Neural cell (in vitro differentiated cells): ENCODE results near the gene FKBP10. TPM values are rescaled to one million over a fixed set of nuclear protein-coding genes. Genes with fewer than 3 reads are reported as not detected.

ENCODE experiments used
- H2AFZ ChIP-seq: fragments of 200-600, 300-800 bp; sonication (generic), shearing (Covaris generic); 2 replicates; pipeline ENCODE4 v1.6.0; 2014; ENCODE audit warnings: low read depth, mild to moderate bottlenecking, antibody characterized with exemption, low read length, moderate library complexity
- H3F3A ChIP-seq: fragments of 200-600 bp; shearing (Covaris generic); 2 replicates; pipeline ENCODE4 v1.6.1; 2016; ENCODE audit warnings: mild to moderate bottlenecking, moderate library complexity, mixed read lengths, antibody characterized with exemption, low read length; ENCODE audit not compliant: insufficient read depth, poor library complexity, severe bottlenecking
- H3K27ac ChIP-seq: fragments of 200-600, 300-800 bp; sonication (generic), shearing (Covaris generic); 2 replicates; pipeline ENCODE4 v1.5.1; 2014; ENCODE audit warnings: mild to moderate bottlenecking, low read length, moderate library complexity
- H3K27me3 ChIP-seq: fragments of 300-800, 200-600 bp; sonication (generic), shearing (Covaris generic); 2 replicates; pipeline ENCODE4 v1.6.0; 2014; ENCODE audit warnings: mild to moderate bottlenecking, low read depth, low read length, moderate library complexity; ENCODE audit not compliant: insufficient read depth
- H3K36me3 ChIP-seq: fragments of 300-800, 200-600 bp; sonication (generic), shearing (Covaris generic); 2 replicates; pipeline ENCODE4 v1.5.1; 2014; ENCODE audit warnings: mild to moderate bottlenecking, antibody characterized with exemption, low read length, moderate library complexity; ENCODE audit not compliant: insufficient read depth
- H3K4me2 ChIP-seq: fragments of 300-800, 200-600 bp; sonication (generic), shearing (Covaris generic); 2 replicates; pipeline ENCODE4 v1.6.0; 2014; ENCODE audit warnings: mild to moderate bottlenecking, low read length
- H3K4me3 ChIP-seq: fragments of 300-800, 200-600 bp; sonication (generic), shearing (Covaris generic); 2 replicates; pipeline ENCODE4 v1.5.1; 2014; ENCODE audit warnings: mild to moderate bottlenecking, low read length, moderate library complexity
- H3K79me2 ChIP-seq: fragments of 200-600 bp; shearing (Covaris generic); replicated peaks from 2 replicates; pipeline ENCODE4 v1.6.0; 2014; ENCODE audit warnings: mild to moderate bottlenecking, low read length, moderate library complexity; ENCODE audit not compliant: insufficient read depth
- H3K9ac ChIP-seq: fragments of 300-800, 200-600 bp; sonication (generic), shearing (Covaris generic); 2 replicates; pipeline ENCODE4 v1.6.1; 2016; ENCODE audit warnings: mild to moderate bottlenecking, low read length, mixed read lengths
- H3K9me2 ChIP-seq: fragments of 200-600 bp; shearing (Covaris generic); 2 replicates; pipeline ENCODE4 v1.6.1; 2016; ENCODE audit warnings: mild to moderate bottlenecking, low read length, mixed read lengths; ENCODE audit not compliant: insufficient read depth
- H3K9me3 ChIP-seq: fragments of 200-600, 300-800 bp; sonication (generic), shearing (Covaris generic); 2 replicates; pipeline ENCODE4 v1.6.1; 2016; ENCODE audit warnings: mild to moderate bottlenecking, mixed run types, low read length, moderate library complexity, mixed read lengths
- H4K20me1 ChIP-seq: fragments of 200-600 bp; shearing (Covaris generic); 2 replicates; pipeline ENCODE4 v1.6.1; 2016; ENCODE audit warnings: mild to moderate bottlenecking, mixed run types; ENCODE audit not compliant: insufficient read depth
- CTCF ChIP-seq: fragments of 450-650 bp; IDR thresholded peaks from 2 replicates; pipeline ENCODE4 v1.5.1; 2014; ENCODE audit warnings: antibody characterized with exemption, mild to moderate bottlenecking, moderate library complexity; ENCODE audit not compliant: poor library complexity, severe bottlenecking
- EP300 ChIP-seq: fragments of 450-650 bp; conservative IDR thresholded peaks from 2 replicates; pipeline ENCODE4 v1.6.1; 2014; ENCODE audit warnings: antibody characterized with exemption, mild to moderate bottlenecking, moderate library complexity; ENCODE audit not compliant: poor library complexity, severe bottlenecking
- EZH2 ChIP-seq: fragments of 200-600, 300-800 bp; shearing (Covaris generic), sonication (generic); IDR thresholded peaks from 2 replicates; pipeline ENCODE4 v1.6.1; 2014; ENCODE audit warnings: antibody characterized with exemption, low read length, borderline replicate concordance, mild to moderate bottlenecking; ENCODE audit not compliant: insufficient read depth, poor library complexity, severe bottlenecking
- MXI1 ChIP-seq: fragments of 450-650 bp; conservative IDR thresholded peaks from 2 replicates; pipeline ENCODE4 v1.6.1; 2014; ENCODE audit warnings: antibody characterized with exemption, mild to moderate bottlenecking; ENCODE audit not compliant: poor library complexity, severe bottlenecking
- POLR2AphosphoS5 ChIP-seq: IDR thresholded peaks from 2 replicates; pipeline ENCODE4 v1.6.1; 2012
- RAD21 ChIP-seq: fragments of 450-650 bp; conservative IDR thresholded peaks from 2 replicates; pipeline ENCODE4 v1.6.1; 2014; ENCODE audit warnings: antibody characterized with exemption, mild to moderate bottlenecking, moderate library complexity
- REST ChIP-seq: IDR thresholded peaks from 2 replicates; pipeline ENCODE4 v1.6.1; 2012; ENCODE audit warnings: borderline replicate concordance
- SMC3 ChIP-seq: fragments of 450-650 bp; conservative IDR thresholded peaks from 2 replicates; pipeline ENCODE4 v1.6.1; 2014; ENCODE audit warnings: antibody characterized with exemption, mild to moderate bottlenecking, moderate library complexity; ENCODE audit not compliant: poor library complexity
- TAF1 ChIP-seq: IDR thresholded peaks from 2 replicates; pipeline ENCODE4 v1.6.1; 2012; ENCODE audit warnings: low read depth
- polyA plus RNA-seq: library from polyadenylated mRNA; depleted of rRNA; stranded (reverse); fragments of >200 nt; gene quantifications from 2 replicates; pipeline ENCODE4 v1.2.3, GENCODE V29; 2014

FKBP10 gene
- polyA plus RNA-seq, 1 donor from 2014 or later, result 3.5 TPM

GRCh38 chr17:41781404-41782110 is 31.2 kb upstream of the FKBP10 start:
- TF ChIP-seq CTCF (no peak), MXI1 (no peak), EZH2 (no peak), REST (no peak), TAF1 (no peak), SMC3 (no peak), RAD21 (no peak)
- Histone ChIP-seq H3K27me3 (no peaks in the 10 kb centered on the region), H3K36me3 (no peaks in the 10 kb centered on the region), H3K4me2 (no peak overlapping the region), H3K79me2 (peaks cover 61% of the 10 kb centered on the region), H3K9me3 (no peaks in the 10 kb centered on the region), H2AFZ (no peak overlapping the region), H3K4me3 (peak overlapping the region; percentile 25), H4K20me1 (peaks cover 19% of the 10 kb centered on the region), H3K9ac (no peak overlapping the region), H3K27ac (no peak overlapping the region), H3K9me2 (no peaks in the 10 kb centered on the region), H3F3A (no peaks in the 10 kb centered on the region)

- Histone ChIP-seq H3K9me3 (no peaks in the 10 kb centered on the region), H4K20me1 (peaks cover 17% of the 10 kb centered on the region), H3K27me3 (no peaks in the 10 kb centered on the region), H3K9me2 (no peaks in the 10 kb centered on the region), H3K4me3 (peak overlapping the region; percentile 25), H3K9ac (no peak overlapping the region), H2AFZ (no peak overlapping the region), H3F3A (no peaks in the 10 kb centered on the region), H3K4me2 (no peak overlapping the region), H3K36me3 (no peaks in the 10 kb centered on the region), H3K27ac (no peak overlapping the region), H3K79me2 (peaks cover 61% of the 10 kb centered on the region)
- TF ChIP-seq POLR2AphosphoS5 (no peak), EZH2 (no peak), EP300 (no peak), CTCF (no peak), MXI1 (no peak), TAF1 (no peak)
These were observed 30.7 kb upstream of the FKBP10 start for GRCh38 chr17:41782142-41782541.
